Stimulated activated naive CD8-positive, alpha-beta T cell treated with anti-CD3 and anti-CD28 coated beads, Interleukin-15, Interleukin-2, amounts not matched to agents 100 U/mL and 50 U/mL, for 24 hours (primary cell): ENCODE results near the gene PRSS33.

ENCODE experiments used
- ATAC-seq: fragments of 150-1000 bp; cut with Tn5 transposase; one replicate; pipeline ENCODE4 v1.10.0; 2021
- DNase-seq: peaks from one replicate; pipeline ENCODE4 v3.0.0; 2021

PRSS33 gene

GRCh38 chr16:2798723-2799204 is 11.4 kb upstream of the PRSS33 start:
- ATAC-seq (no peak), DNase-seq (no peak)

GRCh38 chr16:2795395-2796143 is 8.2 kb upstream of the PRSS33 start:
- DNase-seq, result no peak
- no peak for ATAC-seq

- ATAC-seq (no peak), DNase-seq (no peak)
Observed at GRCh38 chr16:2792940-2793339, 5.6 kb upstream of the PRSS33 start.

GRCh38 chr16:2791174-2791573 is 3.8 kb upstream of the PRSS33 start:
- ATAC-seq, result no peak
- no peak for DNase-seq

- no peak for DNase-seq
- no peak for ATAC-seq
Observed at GRCh38 chr16:2790631-2791030, 3.3 kb upstream of the PRSS33 start.

- ATAC-seq (no peak), DNase-seq (no peak)
Observed at GRCh38 chr16:2787961-2788360, 601 bp upstream of the PRSS33 start.

- DNase-seq (no peak), ATAC-seq (no peak)
Observed at GRCh38 chr16:2786826-2787151, 571 bp downstream of the PRSS33 start.

- DNase-seq (no peak), ATAC-seq (no peak)
Observed at GRCh38 chr16:2786061-2786825, 1.1 kb downstream of the PRSS33 start.

- DNase-seq, result peak; percentile 58
- peak; percentile 76 for ATAC-seq
Observed at GRCh38 chr16:2785101-2785991, 2.0 kb downstream of the PRSS33 start.

GRCh38 chr16:2784358-2785100 is 2.8 kb downstream of the PRSS33 start:
- DNase-seq (no peak), ATAC-seq (no peak)

GRCh38 chr16:2783581-2784357 is 3.6 kb downstream of the PRSS33 start:
- DNase-seq, result no peak
- ATAC-seq, result no peak

GRCh38 chr16:2782583-2783351 is 4.6 kb downstream of the PRSS33 start:
- ATAC-seq (no peak), DNase-seq (no peak)

- ATAC-seq (no peak), DNase-seq (no peak)
Observed at GRCh38 chr16:2779978-2780898, 7.1 kb downstream of the PRSS33 start.

- ATAC-seq (no peak), DNase-seq (no peak)
Observed at GRCh38 chr16:2779151-2779920, 8.0 kb downstream of the PRSS33 start.

GRCh38 chr16:2778630-2778958 is 8.8 kb downstream of the PRSS33 start:
- no peak for ATAC-seq
- no peak for DNase-seq

GRCh38 chr16:2777903-2778629 is 9.3 kb downstream of the PRSS33 start:
- DNase-seq, result peak; percentile 44
- peak; percentile 10 for ATAC-seq

- peak; percentile 93 for DNase-seq
- ATAC-seq, result peak; percentile 94
Observed at GRCh38 chr16:2777231-2777902, 10.0 kb downstream of the PRSS33 start, which contains the start of gene ELOB. TSS of gene ELOB (minus strand) at chr16:2777280. CDS start at chr16:2777239, 41 bp downstream.
